C4-2B (cell line): ENCODE data around the gene CIRBP.
A peak's percentile ranks its signal among the peaks of the same experiment; 100 is the strongest.

Experiments
- ZFX ChIP-seq: fragments of 450-650 bp; IDR thresholded peaks from 2 replicates; pipeline ENCODE4 v1.6.1; 2017
- TF ChIP-seq, protein P1 (sequence below): fragments of 450-650 bp; conservative IDR thresholded peaks from 2 replicates; pipeline ENCODE4 v1.5.1; 2017; ENCODE audit warnings: mild to moderate bottlenecking

DNA sequence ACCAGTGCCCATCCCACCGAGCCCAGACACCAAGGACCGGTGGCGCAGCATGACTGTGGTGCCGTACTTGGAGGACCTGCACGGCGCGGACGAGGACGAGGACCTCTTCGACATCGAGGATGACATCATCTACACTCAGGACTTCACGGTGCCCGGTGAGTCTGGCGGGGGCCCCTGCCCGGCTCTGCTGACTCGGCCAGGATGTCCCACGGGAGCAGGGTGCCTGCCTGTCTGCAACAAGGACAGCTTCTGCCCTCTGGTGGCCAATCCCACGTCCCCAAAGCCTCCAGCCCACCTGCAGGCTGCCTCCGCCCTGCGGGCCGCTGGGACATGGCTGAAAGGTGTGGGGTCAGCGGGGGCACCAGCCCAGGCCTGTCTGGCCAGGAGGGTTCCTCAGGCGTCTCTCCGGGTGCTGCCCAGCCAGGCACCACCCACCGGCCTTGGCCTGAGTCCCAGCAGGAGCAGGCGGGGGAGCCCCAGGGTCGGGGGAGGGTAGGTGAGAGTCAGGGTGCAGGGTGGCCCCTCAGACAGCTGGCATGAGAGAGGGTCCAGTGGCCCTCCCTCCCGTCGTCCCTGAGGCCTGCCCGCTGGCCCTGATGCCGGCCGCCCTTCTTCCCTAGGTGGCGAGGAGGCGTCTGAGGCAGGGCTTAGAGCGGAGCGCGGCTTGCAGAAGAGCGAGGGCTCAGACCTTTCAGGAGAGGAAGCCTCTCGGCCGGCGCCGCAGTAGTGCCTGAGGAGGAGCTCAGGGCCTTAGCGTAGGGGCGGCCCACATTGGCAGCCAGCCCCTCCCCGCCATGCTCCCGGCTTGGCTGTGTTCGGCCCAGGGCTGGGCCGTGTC is 45.9 kb upstream of the CIRBP start:
- TF ChIP-seq, protein P1, sequence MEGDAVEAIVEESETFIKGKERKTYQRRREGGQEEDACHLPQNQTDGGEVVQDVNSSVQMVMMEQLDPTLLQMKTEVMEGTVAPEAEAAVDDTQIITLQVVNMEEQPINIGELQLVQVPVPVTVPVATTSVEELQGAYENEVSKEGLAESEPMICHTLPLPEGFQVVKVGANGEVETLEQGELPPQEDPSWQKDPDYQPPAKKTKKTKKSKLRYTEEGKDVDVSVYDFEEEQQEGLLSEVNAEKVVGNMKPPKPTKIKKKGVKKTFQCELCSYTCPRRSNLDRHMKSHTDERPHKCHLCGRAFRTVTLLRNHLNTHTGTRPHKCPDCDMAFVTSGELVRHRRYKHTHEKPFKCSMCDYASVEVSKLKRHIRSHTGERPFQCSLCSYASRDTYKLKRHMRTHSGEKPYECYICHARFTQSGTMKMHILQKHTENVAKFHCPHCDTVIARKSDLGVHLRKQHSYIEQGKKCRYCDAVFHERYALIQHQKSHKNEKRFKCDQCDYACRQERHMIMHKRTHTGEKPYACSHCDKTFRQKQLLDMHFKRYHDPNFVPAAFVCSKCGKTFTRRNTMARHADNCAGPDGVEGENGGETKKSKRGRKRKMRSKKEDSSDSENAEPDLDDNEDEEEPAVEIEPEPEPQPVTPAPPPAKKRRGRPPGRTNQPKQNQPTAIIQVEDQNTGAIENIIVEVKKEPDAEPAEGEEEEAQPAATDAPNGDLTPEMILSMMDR = peak; percentile 74
- no peak for TF ChIP-seq ZFX
